T-helper 2 cell treated with Interferon-gamma antibody and Interleukin-4, amounts not matched to agents 5 μg/mL and 100 μg/mL, for 36 hours (primary cell): ENCODE data around the gene RMI2.

Source experiments
- DNase-seq: peaks from one replicate; pipeline ENCODE4 v3.0.0; 2021; ENCODE audit warnings: low spot score
- H3K27ac Mint-ChIP-seq: one replicate; pipeline ENCODE4 v1.8.0; 2021; ENCODE audit warnings: mild to moderate bottlenecking, mixed read lengths
- H3K27me3 Mint-ChIP-seq: one replicate; pipeline ENCODE4 v1.8.0; 2021; ENCODE audit warnings: low read depth, mixed read lengths
- H3K36me3 Mint-ChIP-seq: one replicate; pipeline ENCODE4 v1.8.0; 2021; ENCODE audit warnings: low read depth, mixed read lengths
- H3K4me1 Mint-ChIP-seq: one replicate; pipeline ENCODE4 v1.8.0; 2021; ENCODE audit warnings: low read depth, mixed read lengths
- H3K4me3 Mint-ChIP-seq: one replicate; pipeline ENCODE4 v1.8.0; 2022; ENCODE audit warnings: mild to moderate bottlenecking, moderate library complexity, mixed read lengths
- H3K9me3 Mint-ChIP-seq: one replicate; pipeline ENCODE4 v1.8.0; 2021; ENCODE audit warnings: mixed read lengths

Gene RMI2

GRCh38 chr16:11329071-11329491, 16.2 kb upstream of the RMI2 start:
- Mint-ChIP-seq H3K27ac (peak overlapping the region; percentile 78), H3K9me3 (peaks cover 3% of the 10 kb centered on the region), H3K4me3 (peak overlapping the region; percentile 76), H3K36me3 (peaks cover 4% of the 10 kb centered on the region), H3K4me1 (peaks cover 42% of the 10 kb centered on the region), H3K27me3 (no peaks in the 10 kb centered on the region)
- no peak for DNase-seq

GRCh38 chr16:11329891-11330290, 15.4 kb upstream of the RMI2 start:
- Mint-ChIP-seq H3K27ac (no peak overlapping the region), H3K9me3 (peaks cover 3% of the 10 kb centered on the region), H3K36me3 (peaks cover 4% of the 10 kb centered on the region), H3K4me1 (peaks cover 39% of the 10 kb centered on the region), H3K27me3 (no peaks in the 10 kb centered on the region), H3K4me3 (no peak overlapping the region)
- no peak for DNase-seq

GRCh38 chr16:11330526-11331237, 14.6 kb upstream of the RMI2 start:
- Mint-ChIP-seq H3K4me1 (peaks cover 31% of the 10 kb centered on the region), H3K27ac (no peak overlapping the region), H3K36me3 (peaks cover 4% of the 10 kb centered on the region), H3K9me3 (peaks cover 3% of the 10 kb centered on the region), H3K27me3 (no peaks in the 10 kb centered on the region), H3K4me3 (no peak overlapping the region)
- no peak for DNase-seq

GRCh38 chr16:11331967-11332366, 13.3 kb upstream of the RMI2 start:
- Mint-ChIP-seq H3K36me3 (peaks cover 4% of the 10 kb centered on the region), H3K27me3 (no peaks in the 10 kb centered on the region), H3K9me3 (peaks cover under 1% of the 10 kb centered on the region), H3K27ac (no peak overlapping the region), H3K4me3 (no peak overlapping the region), H3K4me1 (peaks cover 23% of the 10 kb centered on the region)
- no peak for DNase-seq

GRCh38 chr16:11333010-11333409, 12.2 kb upstream of the RMI2 start:
- Mint-ChIP-seq H3K4me1 (peaks cover 14% of the 10 kb centered on the region), H3K36me3 (no peaks in the 10 kb centered on the region), H3K4me3 (no peak overlapping the region), H3K27me3 (no peaks in the 10 kb centered on the region), H3K27ac (no peak overlapping the region), H3K9me3 (no peaks in the 10 kb centered on the region)
- DNase-seq: no peak

GRCh38 chr16:11333702-11334101, 11.6 kb upstream of the RMI2 start:
- Mint-ChIP-seq H3K36me3 (no peaks in the 10 kb centered on the region), H3K9me3 (no peaks in the 10 kb centered on the region), H3K27ac (no peak overlapping the region), H3K4me3 (no peak overlapping the region), H3K27me3 (no peaks in the 10 kb centered on the region), H3K4me1 (peaks cover 7% of the 10 kb centered on the region)
- DNase-seq: no peak

GRCh38 chr16:11334831-11335404, 10.3 kb upstream of the RMI2 start:
- H3K4me3 Mint-ChIP-seq: no peak overlapping the region
- H3K36me3 Mint-ChIP-seq: no peaks in the 10 kb centered on the region
- no peaks in the 10 kb centered on the region for H3K27me3 Mint-ChIP-seq
- H3K4me1 Mint-ChIP-seq: no peaks in the 10 kb centered on the region
- H3K27ac Mint-ChIP-seq: no peak overlapping the region
- no peaks in the 10 kb centered on the region for H3K9me3 Mint-ChIP-seq
- no peak for DNase-seq

GRCh38 chr16:11339075-11339474, 6.2 kb upstream of the RMI2 start:
- Mint-ChIP-seq H3K36me3 (no peaks in the 10 kb centered on the region), H3K27me3 (no peaks in the 10 kb centered on the region), H3K4me3 (no peak overlapping the region), H3K4me1 (peaks cover 15% of the 10 kb centered on the region), H3K27ac (no peak overlapping the region), H3K9me3 (no peaks in the 10 kb centered on the region)
- no peak for DNase-seq

- peaks cover 19% of the 10 kb centered on the region for H3K4me1 Mint-ChIP-seq
- no peaks in the 10 kb centered on the region for H3K9me3 Mint-ChIP-seq
- no peaks in the 10 kb centered on the region for H3K36me3 Mint-ChIP-seq
- no peak overlapping the region for H3K4me3 Mint-ChIP-seq
- no peaks in the 10 kb centered on the region for H3K27me3 Mint-ChIP-seq
- H3K27ac Mint-ChIP-seq: no peak overlapping the region
- DNase-seq: no peak
These were observed 4.5 kb upstream of the RMI2 start for GRCh38 chr16:11340710-11341109.

- H3K27ac Mint-ChIP-seq: no peak overlapping the region
- H3K4me3 Mint-ChIP-seq: no peak overlapping the region
- H3K27me3 Mint-ChIP-seq: no peaks in the 10 kb centered on the region
- H3K4me1 Mint-ChIP-seq: peaks cover 19% of the 10 kb centered on the region
- no peak for DNase-seq
- no peaks in the 10 kb centered on the region for H3K36me3 Mint-ChIP-seq
- no peaks in the 10 kb centered on the region for H3K9me3 Mint-ChIP-seq
These were observed 3.9 kb upstream of the RMI2 start for GRCh38 chr16:11341371-11341770.

- Mint-ChIP-seq H3K27ac (no peak overlapping the region), H3K4me3 (no peak overlapping the region), H3K36me3 (peaks cover 3% of the 10 kb centered on the region), H3K27me3 (no peaks in the 10 kb centered on the region), H3K9me3 (no peaks in the 10 kb centered on the region), H3K4me1 (peaks cover 27% of the 10 kb centered on the region)
- DNase-seq: no peak
These were observed 3.0 kb upstream of the RMI2 start for GRCh38 chr16:11342021-11342855.

- H3K4me1 Mint-ChIP-seq: peaks cover 53% of the 10 kb centered on the region
- no peaks in the 10 kb centered on the region for H3K9me3 Mint-ChIP-seq
- H3K27me3 Mint-ChIP-seq: no peaks in the 10 kb centered on the region
- H3K36me3 Mint-ChIP-seq: peaks cover 23% of the 10 kb centered on the region
- H3K27ac Mint-ChIP-seq: peak overlapping the region; percentile 42
- no peak for DNase-seq
- H3K4me3 Mint-ChIP-seq: peak overlapping the region; percentile 90
These were observed 1.6 kb downstream of the RMI2 start for GRCh38 chr16:11346700-11347319.

- Mint-ChIP-seq H3K27me3 (no peaks in the 10 kb centered on the region), H3K9me3 (no peaks in the 10 kb centered on the region), H3K4me1 (peaks cover 43% of the 10 kb centered on the region), H3K36me3 (peaks cover 28% of the 10 kb centered on the region), H3K4me3 (no peak overlapping the region), H3K27ac (no peak overlapping the region)
- DNase-seq: no peak
These were observed 2.6 kb downstream of the RMI2 start for GRCh38 chr16:11347831-11348230.
